ENCODE measurements around the gene KIAA0825.

Gene KIAA0825

GRCh38 chr5:94505327-94506068 lies 112.9 kb downstream of the KIAA0825 start:
- Mint-ChIP-seq H3K4me3 (no peak overlapping the region), H3K36me3 (no peaks in the 10 kb centered on the region), H3K27me3 (no peaks in the 10 kb centered on the region), H3K27ac (no peak overlapping the region), H3K9me3 (no peaks in the 10 kb centered on the region), H3K4me1 (no peaks in the 10 kb centered on the region)
- DNase-seq (no peak), ATAC-seq (replicated peaks) (no peak)

GRCh38 chr5:94503677-94504076 lies 114.7 kb downstream of the KIAA0825 start:
- H3K4me3 Mint-ChIP-seq = no peak overlapping the region
- no peak for ATAC-seq (replicated peaks)
- no peaks in the 10 kb centered on the region for H3K9me3 Mint-ChIP-seq
- H3K36me3 Mint-ChIP-seq = no peaks in the 10 kb centered on the region
- DNase-seq = no peak
- no peaks in the 10 kb centered on the region for H3K4me1 Mint-ChIP-seq
- no peak overlapping the region for H3K27ac Mint-ChIP-seq
- H3K27me3 Mint-ChIP-seq = no peaks in the 10 kb centered on the region

- no peaks in the 10 kb centered on the region for H3K36me3 Mint-ChIP-seq
- H3K9me3 Mint-ChIP-seq = no peaks in the 10 kb centered on the region
- no peak for ATAC-seq (replicated peaks)
- H3K27ac Mint-ChIP-seq = no peak overlapping the region
- no peaks in the 10 kb centered on the region for H3K4me1 Mint-ChIP-seq
- DNase-seq = no peak
- H3K27me3 Mint-ChIP-seq = no peaks in the 10 kb centered on the region
- H3K4me3 Mint-ChIP-seq = no peak overlapping the region
These were observed 117.0 kb downstream of the KIAA0825 start for GRCh38 chr5:94501365-94501764.

- H3K9me3 Mint-ChIP-seq = no peaks in the 10 kb centered on the region
- no peak overlapping the region for H3K4me3 Mint-ChIP-seq
- H3K27me3 Mint-ChIP-seq = no peaks in the 10 kb centered on the region
- ATAC-seq (replicated peaks) (no peak), DNase-seq (no peak)
- no peaks in the 10 kb centered on the region for H3K4me1 Mint-ChIP-seq
- no peak overlapping the region for H3K27ac Mint-ChIP-seq
- no peaks in the 10 kb centered on the region for H3K36me3 Mint-ChIP-seq
These were observed 118.6 kb downstream of the KIAA0825 start for GRCh38 chr5:94499806-94500205.

GRCh38 chr5:94498199-94498598 lies 120.2 kb downstream of the KIAA0825 start:
- Mint-ChIP-seq H3K27ac (no peak overlapping the region), H3K36me3 (no peaks in the 10 kb centered on the region), H3K27me3 (no peaks in the 10 kb centered on the region), H3K9me3 (no peaks in the 10 kb centered on the region), H3K4me1 (no peaks in the 10 kb centered on the region), H3K4me3 (no peak overlapping the region)
- DNase-seq = no peak
- ATAC-seq (replicated peaks) = no peak

- no peak for ATAC-seq (replicated peaks)
- Mint-ChIP-seq H3K4me1 (no peaks in the 10 kb centered on the region), H3K4me3 (no peak overlapping the region), H3K36me3 (no peaks in the 10 kb centered on the region), H3K27me3 (no peaks in the 10 kb centered on the region), H3K27ac (no peak overlapping the region), H3K9me3 (no peaks in the 10 kb centered on the region)
- DNase-seq = no peak
These were observed 133.3 kb downstream of the KIAA0825 start for GRCh38 chr5:94485067-94485466.

- H3K36me3 Mint-ChIP-seq = no peaks in the 10 kb centered on the region
- no peak overlapping the region for H3K4me3 Mint-ChIP-seq
- no peaks in the 10 kb centered on the region for H3K9me3 Mint-ChIP-seq
- ATAC-seq (replicated peaks) (no peak), DNase-seq (no peak)
- no peaks in the 10 kb centered on the region for H3K4me1 Mint-ChIP-seq
- no peaks in the 10 kb centered on the region for H3K27me3 Mint-ChIP-seq
- H3K27ac Mint-ChIP-seq = no peak overlapping the region
These were observed 137.3 kb downstream of the KIAA0825 start for GRCh38 chr5:94481059-94481458.

- no peaks in the 10 kb centered on the region for H3K4me1 Mint-ChIP-seq
- H3K4me3 Mint-ChIP-seq = no peak overlapping the region
- DNase-seq (no peak), ATAC-seq (replicated peaks) (no peak)
- H3K9me3 Mint-ChIP-seq = no peaks in the 10 kb centered on the region
- no peak overlapping the region for H3K27ac Mint-ChIP-seq
- no peaks in the 10 kb centered on the region for H3K36me3 Mint-ChIP-seq
- no peaks in the 10 kb centered on the region for H3K27me3 Mint-ChIP-seq
These were observed 137.9 kb downstream of the KIAA0825 start for GRCh38 chr5:94480486-94480885.

- Mint-ChIP-seq H3K36me3 (peaks cover 0 to 8% of the 10 kb centered on the region in 2 donors), H3K4me3 (no peak overlapping the region), H3K9me3 (no peaks in the 10 kb centered on the region), H3K4me1 (no peaks in the 10 kb centered on the region), H3K27me3 (no peaks in the 10 kb centered on the region), H3K27ac (no peak overlapping the region)
- ATAC-seq (replicated peaks) = no peak
- DNase-seq = no peak
These were observed 144.5 kb downstream of the KIAA0825 start for GRCh38 chr5:94473936-94474335.

GRCh38 chr5:94471521-94471920 lies 146.9 kb downstream of the KIAA0825 start:
- H3K27ac Mint-ChIP-seq = no peak overlapping the region
- no peak overlapping the region for H3K4me3 Mint-ChIP-seq
- no peak for DNase-seq
- ATAC-seq (replicated peaks) = no peak
- peaks cover 0 to 8% of the 10 kb centered on the region in 2 donors for H3K36me3 Mint-ChIP-seq
- no peaks in the 10 kb centered on the region for H3K4me1 Mint-ChIP-seq
- no peaks in the 10 kb centered on the region for H3K9me3 Mint-ChIP-seq
- H3K27me3 Mint-ChIP-seq = no peaks in the 10 kb centered on the region

- DNase-seq = no peak
- H3K4me3 Mint-ChIP-seq = no peak overlapping the region
- peaks cover 0 to 8% of the 10 kb centered on the region in 2 donors for H3K36me3 Mint-ChIP-seq
- H3K27ac Mint-ChIP-seq = no peak overlapping the region
- H3K4me1 Mint-ChIP-seq = no peaks in the 10 kb centered on the region
- no peaks in the 10 kb centered on the region for H3K27me3 Mint-ChIP-seq
- H3K9me3 Mint-ChIP-seq = no peaks in the 10 kb centered on the region
- ATAC-seq (replicated peaks) = no peak
These were observed 147.6 kb downstream of the KIAA0825 start for GRCh38 chr5:94470802-94471201.

GRCh38 chr5:94469894-94470329 lies 148.5 kb downstream of the KIAA0825 start:
- Mint-ChIP-seq H3K27ac (no peak overlapping the region), H3K36me3 (peaks cover 0 to 8% of the 10 kb centered on the region in 2 donors), H3K9me3 (no peaks in the 10 kb centered on the region), H3K4me3 (no peak overlapping the region), H3K27me3 (no peaks in the 10 kb centered on the region), H3K4me1 (no peaks in the 10 kb centered on the region)
- ATAC-seq (replicated peaks) (no peak), DNase-seq (no peak)

- Mint-ChIP-seq H3K4me1 (no peaks in the 10 kb centered on the region), H3K36me3 (peaks cover 0 to 8% of the 10 kb centered on the region in 2 donors), H3K4me3 (no peak overlapping the region), H3K27me3 (no peaks in the 10 kb centered on the region), H3K27ac (no peak overlapping the region), H3K9me3 (no peaks in the 10 kb centered on the region)
- no peak for ATAC-seq (replicated peaks)
- no peak for DNase-seq
These were observed 150.2 kb downstream of the KIAA0825 start for GRCh38 chr5:94467954-94468930.

GRCh38 chr5:94467346-94467953 lies 151.0 kb downstream of the KIAA0825 start:
- Mint-ChIP-seq H3K9me3 (no peaks in the 10 kb centered on the region), H3K4me1 (no peaks in the 10 kb centered on the region), H3K27me3 (no peaks in the 10 kb centered on the region), H3K4me3 (no peak overlapping the region), H3K36me3 (peaks cover 0 to 8% of the 10 kb centered on the region in 2 donors), H3K27ac (no peak overlapping the region)
- ATAC-seq (replicated peaks) (no peak), DNase-seq (no peak)
